A549 (cell line): ENCODE measurements around the gene ADAMTS2. TPM values are rescaled to one million over a fixed set of nuclear protein-coding genes. Genes with fewer than 3 reads are reported as not detected.

Experiments used
- ATAC-seq, 2 experiments: fragments of 200-7000 bp in 1 of 2; fragments of >200 bp in 1 of 2; cut with Nextera tagmentation in 1 of 2; cut with Tn5 transposase in 1 of 2; 3 replicates each; pipeline versions ENCODE4 v1.8.0 to v1.9.1; 2018 to 2020; ENCODE audit warnings: mild to moderate bottlenecking in 1 of 2, moderate library complexity in 1 of 2
- CTCF ChIA-PET: fragments of 300-600 bp; sonication (Branson Sonifier 250); formaldehyde crosslinking; extraction: SDS; loops from one replicate; lab custom pipeline; 2021; ENCODE audit warnings: antibody characterized with exemption, inconsistent platforms; lab: Yijun Ruan, JAX
- POLR2A ChIA-PET: fragments of 350-600 bp; formaldehyde crosslinking; extraction: SDS; loops from one replicate; lab custom pipeline; 2021; ENCODE audit warnings: antibody characterized with exemption, inconsistent platforms; lab: Yijun Ruan, JAX
- DNase-seq, 2 experiments: peaks; one replicate each; pipeline versions ENCODE4 v3.0.0 to v3.0.0-alpha.2; 2011 to 2016; ENCODE audit warnings: low read depth in 1 of 2, low spot score in 1 of 2
- FAIRE-seq: peaks from 2 replicates; lab custom pipeline; 2011; peaks lifted over from hg19 to GRCh38; lab: Jason Lieb, UNC
- H3K27ac ChIP-seq, 2 experiments: fragments of >200 bp; sonication (Bioruptor Twin); formaldehyde crosslinking; 3 replicates each; pipeline ENCODE4 v1.5.1; 2016 to 2017
- H3K4me1 ChIP-seq: fragments of >200 bp; sonication (Bioruptor Twin); formaldehyde crosslinking; 3 replicates; pipeline ENCODE4 v1.6.1; 2016
- H3K4me2 ChIP-seq: fragments of >200 bp; sonication (Bioruptor Twin); formaldehyde crosslinking; 3 replicates; pipeline ENCODE4 v1.6.1; 2016
- H3K4me3 ChIP-seq: fragments of >200 bp; sonication (Bioruptor Twin); formaldehyde crosslinking; 3 replicates; pipeline ENCODE4 v1.5.1; 2016
- H3K9me3 ChIP-seq: fragments of >200 bp; sonication (Bioruptor Twin); formaldehyde crosslinking; 3 replicates; pipeline ENCODE4 v1.6.1; 2016
- BCL3 ChIP-seq: fragments of >200 bp; sonication (Bioruptor Twin); formaldehyde crosslinking; IDR thresholded peaks from 3 replicates; pipeline ENCODE4 v1.6.1; 2016
- CBX2 ChIP-seq: fragments of 200-600 bp; sonication (generic); IDR thresholded peaks from 2 replicates; pipeline ENCODE4 v1.6.1; 2016; ENCODE audit warnings: low read depth, mild to moderate bottlenecking, borderline replicate concordance
- CBX8 ChIP-seq: fragments of 200-600 bp; sonication (generic); IDR thresholded peaks from 2 replicates; pipeline ENCODE4 v1.6.1; 2016
- CEBPB ChIP-seq, 2 experiments: fragments of >200 bp in 1 of 2; sonication (Bioruptor Twin) in 1 of 2; formaldehyde crosslinking in 1 of 2; IDR thresholded peaks; 2 replicates each; pipeline ENCODE4 v1.6.1; 2012 to 2016
- EHF ChIP-seq: fragments of 250-450 bp; sonication (Bioruptor Pico); IDR thresholded peaks from 2 replicates; pipeline ENCODE4 v1.5.0; 2020; ENCODE audit warnings: mild to moderate bottlenecking
- EP300 ChIP-seq, 2 experiments: fragments of >200 bp; sonication (Bioruptor Twin); formaldehyde crosslinking; IDR thresholded peaks; 2 replicates in 1 of 2; 3 replicates in 1 of 2; pipeline ENCODE4 v1.6.1; 2016 to 2017
- ESRRA ChIP-seq: fragments of 150-350 bp; IDR thresholded peaks from 2 replicates; pipeline ENCODE4 v1.6.1; 2014; ENCODE audit warnings: mild to moderate bottlenecking, low read length, borderline replicate concordance
- FOSB ChIP-seq: fragments of 250-450 bp; sonication (Bioruptor Pico); IDR thresholded peaks from 2 replicates; pipeline ENCODE4 v1.5.0; 2020; ENCODE audit warnings: mild to moderate bottlenecking, moderate library complexity
- FOSL2 ChIP-seq, 2 experiments: fragments of 450-650 bp in 1 of 2; fragments of >200 bp in 1 of 2; sonication (Bioruptor Twin) in 1 of 2; formaldehyde crosslinking; IDR thresholded peaks; 2 replicates each; pipeline versions ENCODE4 v1.5.0 to v1.6.1; 2016 to 2020; ENCODE audit warnings: mild to moderate bottlenecking in 1 of 2, moderate library complexity in 1 of 2
- HOXB13 ChIP-seq: fragments of 250-450 bp; sonication (Bioruptor Pico); IDR thresholded peaks from 2 replicates; pipeline ENCODE4 v1.5.0; 2020; ENCODE audit warnings: low read depth, mild to moderate bottlenecking, moderate library complexity
- HOXB5 ChIP-seq: fragments of 250-450 bp; sonication (Bioruptor Pico); IDR thresholded peaks from 2 replicates; pipeline ENCODE4 v1.5.0; 2020; ENCODE audit warnings: mild to moderate bottlenecking, moderate library complexity
- JUN ChIP-seq, 2 experiments: fragments of >200 bp; sonication (Bioruptor Twin); formaldehyde crosslinking; IDR thresholded peaks; 2 replicates in 1 of 2; 3 replicates in 1 of 2; pipeline ENCODE4 v1.6.1; 2016 to 2017
- JUNB ChIP-seq: fragments of >200 bp; sonication (Bioruptor Twin); formaldehyde crosslinking; IDR thresholded peaks from 2 replicates; pipeline ENCODE4 v1.6.1; 2016
- NPAS2 ChIP-seq: fragments of 250-450 bp; sonication (Bioruptor Pico); IDR thresholded peaks from 2 replicates; pipeline ENCODE4 v1.8.0; 2022; ENCODE audit warnings: mild to moderate bottlenecking, moderate library complexity, borderline replicate concordance
- NR3C1 ChIP-seq: fragments of >200 bp; sonication (Bioruptor Twin); formaldehyde crosslinking; IDR thresholded peaks from 3 replicates; pipeline ENCODE4 v1.6.1; 2017
- PHF8 ChIP-seq: fragments of 200-600 bp; sonication (generic); IDR thresholded peaks from 2 replicates; pipeline ENCODE4 v1.6.1; 2016; ENCODE audit warnings: low read depth, mild to moderate bottlenecking, antibody characterized with exemption, moderate library complexity, borderline replicate concordance
- RARB ChIP-seq: fragments of 250-450 bp; sonication (Bioruptor Pico); IDR thresholded peaks from 2 replicates; pipeline ENCODE4 v1.8.0; 2021; ENCODE audit warnings: mild to moderate bottlenecking, moderate library complexity
- REST ChIP-seq: fragments of 200-600 bp; sonication (generic); IDR thresholded peaks from 2 replicates; pipeline ENCODE4 v1.6.1; 2016; ENCODE audit warnings: antibody characterized with exemption, mild to moderate bottlenecking, moderate library complexity
- SREBF2 ChIP-seq: fragments of 450-650 bp; IDR thresholded peaks from 2 replicates; pipeline ENCODE4 v1.6.1; 2014; ENCODE audit warnings: mild to moderate bottlenecking, moderate library complexity
- TP53 ChIP-seq: fragments of 250-450 bp; sonication (Bioruptor Pico); IDR thresholded peaks from 2 replicates; pipeline ENCODE4 v1.5.0; 2021; ENCODE audit warnings: mild to moderate bottlenecking, moderate library complexity
- ZNF302 ChIP-seq: fragments of 250-450 bp; sonication (Bioruptor Pico); IDR thresholded peaks from 2 replicates; pipeline ENCODE4 v1.9.0; 2021; ENCODE audit warnings: inconsistent platforms, mild to moderate bottlenecking, moderate library complexity
- ZSCAN20 ChIP-seq: fragments of 250-450 bp; sonication (Bioruptor Pico); IDR thresholded peaks from 2 replicates; pipeline ENCODE4 v1.8.0; 2022; ENCODE audit warnings: mild to moderate bottlenecking, moderate library complexity
- whole genome bisulfite sequencing: methylation state at CpG from one replicate; pipeline ENCODE4 v1.1.6; 2017; ENCODE audit errors: missing lambda C conversion rate; 5-methylcytosine and 5-hydroxymethylcytosine counted together
- polyA plus RNA-seq, 4 experiments: library from polyadenylated mRNA; depleted of rRNA in 3 of 4; stranded (reverse); fragments of >200 nt; fragmentation: RNase III in 1 of 4; extraction: RNeasy Plus Mini Kit Qiagen cat#74134 plus additional on column Dnase treatment in 1 of 4; gene quantifications; 2 replicates in 3 of 4; 3 replicates in 1 of 4; pipeline ENCODE4 v1.2.3, GENCODE V29; 2011 to 2017
- TF ChIP-seq, protein P1 (sequence below): IDR thresholded peaks from 2 replicates; pipeline ENCODE4 v1.6.1; 2012
- TF ChIP-seq, protein P2 (sequence below): fragments of 450-650 bp; IDR thresholded peaks from 2 replicates; pipeline ENCODE4 v1.6.1; 2014; ENCODE audit warnings: antibody characterized with exemption
- TF ChIP-seq, protein P3 (sequence below): fragments of >200 bp; sonication (Bioruptor Twin); formaldehyde crosslinking; IDR thresholded peaks from 2 replicates; pipeline ENCODE4 v1.6.1; 2016

ADAMTS2 gene
- polyA plus RNA-seq, 2 of the 4 experiments (the other 2 are of a cell fraction): not detected

- POLR2A ChIA-PET: no interaction called here
- DNase-seq: no peak
- no peak for ATAC-seq
- Histone ChIP-seq H3K4me3 (no peak overlapping the region), H3K27ac (no peak overlapping the region), H3K4me1 (no peaks in the 10 kb centered on the region), H3K4me2 (no peak overlapping the region), H3K9me3 (no peaks in the 10 kb centered on the region; the same call in 1 of the 3 replicates)
- TF ChIP-seq ZSCAN20: no peak
- TF ChIP-seq NR3C1: no peak
- no peak for TF ChIP-seq FOSB (CRISPR knock-in tag)
- TF ChIP-seq NPAS2 (CRISPR knock-in tag): no peak
- TF ChIP-seq CBX8: no peak
- no peak for TF ChIP-seq ESRRA
- TF ChIP-seq, protein P1, sequence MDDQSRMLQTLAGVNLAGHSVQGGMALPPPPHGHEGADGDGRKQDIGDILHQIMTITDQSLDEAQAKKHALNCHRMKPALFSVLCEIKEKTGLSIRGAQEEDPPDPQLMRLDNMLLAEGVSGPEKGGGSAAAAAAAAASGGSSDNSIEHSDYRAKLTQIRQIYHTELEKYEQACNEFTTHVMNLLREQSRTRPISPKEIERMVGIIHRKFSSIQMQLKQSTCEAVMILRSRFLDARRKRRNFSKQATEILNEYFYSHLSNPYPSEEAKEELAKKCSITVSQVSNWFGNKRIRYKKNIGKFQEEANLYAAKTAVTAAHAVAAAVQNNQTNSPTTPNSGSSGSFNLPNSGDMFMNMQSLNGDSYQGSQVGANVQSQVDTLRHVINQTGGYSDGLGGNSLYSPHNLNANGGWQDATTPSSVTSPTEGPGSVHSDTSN: no peak
- no peak for TF ChIP-seq HOXB5 (CRISPR knock-in tag)
- TF ChIP-seq FOSL2 (IDR thresholded peaks at IDR 0.05): no peak
- no peak for TF ChIP-seq FOSL2 (CRISPR knock-in tag; IDR thresholded peaks at IDR 0.05)
- TF ChIP-seq, protein P2, sequence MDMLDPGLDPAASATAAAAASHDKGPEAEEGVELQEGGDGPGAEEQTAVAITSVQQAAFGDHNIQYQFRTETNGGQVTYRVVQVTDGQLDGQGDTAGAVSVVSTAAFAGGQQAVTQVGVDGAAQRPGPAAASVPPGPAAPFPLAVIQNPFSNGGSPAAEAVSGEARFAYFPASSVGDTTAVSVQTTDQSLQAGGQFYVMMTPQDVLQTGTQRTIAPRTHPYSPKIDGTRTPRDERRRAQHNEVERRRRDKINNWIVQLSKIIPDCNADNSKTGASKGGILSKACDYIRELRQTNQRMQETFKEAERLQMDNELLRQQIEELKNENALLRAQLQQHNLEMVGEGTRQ: no peak
- TF ChIP-seq EP300 (IDR thresholded peaks at IDR 0.05): no peak
- FAIRE-seq: no peak
- 39% methylated on average over 14 of the region's 19 CpGs for WGBS
- CTCF ChIA-PET: no interaction called here
Observed at GRCh38 chr5:179317411-179318220, 27.6 kb downstream of the ADAMTS2 start.

- no peak overlapping the region for H3K4me3 ChIP-seq
- no peak for ATAC-seq
- H3K4me1 ChIP-seq: no peaks in the 10 kb centered on the region
- WGBS: 19% methylated on average over 6 of the region's 6 CpGs
- no peak overlapping the region for H3K27ac ChIP-seq
- CTCF ChIA-PET: no interaction called here
- H3K4me2 ChIP-seq: no peak overlapping the region
- TF ChIP-seq JUN (IDR thresholded peaks at IDR 0.05): no peak
- no peak for TF ChIP-seq CEBPB (IDR thresholded peaks at IDR 0.05)
- TF ChIP-seq, all 56 proteins: peak for 0
- POLR2A ChIA-PET: no interaction called here
- H3K9me3 ChIP-seq: peaks cover 2% of the 10 kb centered on the region; the same call in 2 of the 3 replicates
- FAIRE-seq (no peak), DNase-seq (no peak)
Observed at GRCh38 chr5:179316982-179317381, 28.3 kb downstream of the ADAMTS2 start.

DNA sequence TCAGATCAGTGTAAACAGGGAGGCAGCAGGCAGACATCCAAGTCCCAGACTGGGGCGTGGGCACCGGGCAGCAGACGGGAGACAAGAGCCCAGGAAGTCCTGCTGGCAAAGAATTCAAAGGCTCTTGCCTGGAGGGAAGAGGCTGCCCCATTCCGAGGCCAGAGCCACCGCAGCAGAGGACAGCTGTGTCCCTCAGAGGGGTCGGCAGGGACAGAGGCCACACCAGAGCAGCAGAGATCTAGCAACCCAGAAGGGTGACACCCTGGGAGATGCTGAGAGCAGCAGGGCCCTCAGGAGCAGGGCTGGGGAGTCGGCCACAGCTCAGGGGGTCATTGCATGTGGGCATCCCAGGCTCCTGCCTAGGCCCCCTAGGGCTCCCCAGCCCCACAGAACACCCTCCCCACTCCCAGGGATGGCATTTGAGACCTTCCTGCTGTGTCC lies 29.1 kb downstream of the ADAMTS2 start:
- 12% methylated on average over 7 of the region's 7 CpGs for WGBS
- Histone ChIP-seq H3K4me3 (no peak overlapping the region), H3K9me3 (peaks cover 3% of the 10 kb centered on the region; the same call in 2 of the 3 replicates), H3K4me1 (no peaks in the 10 kb centered on the region), H3K27ac (no peak overlapping the region), H3K4me2 (no peak overlapping the region)
- ChIA-PET CTCF (no interaction called here), POLR2A (no interaction called here)
- DNase-seq (no peak), ATAC-seq (no peak), FAIRE-seq (no peak)
- no peak for TF ChIP-seq ZNF302 (CRISPR knock-in tag)
- TF ChIP-seq FOSL2 (IDR thresholded peaks at IDR 0.05): no peak
- TF ChIP-seq FOSL2 (CRISPR knock-in tag; IDR thresholded peaks at IDR 0.05): no peak
- no peak for TF ChIP-seq REST
- TF ChIP-seq PHF8: no peak
- TF ChIP-seq ESRRA: no peak
- TF ChIP-seq CBX2: no peak
- TF ChIP-seq, protein P3, sequence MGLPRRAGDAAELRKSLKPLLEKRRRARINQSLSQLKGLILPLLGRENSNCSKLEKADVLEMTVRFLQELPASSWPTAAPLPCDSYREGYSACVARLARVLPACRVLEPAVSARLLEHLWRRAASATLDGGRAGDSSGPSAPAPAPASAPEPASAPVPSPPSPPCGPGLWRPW: no peak
- TF ChIP-seq RARB (CRISPR knock-in tag): no peak
- no peak for TF ChIP-seq JUN (IDR thresholded peaks at IDR 0.05)
- TF ChIP-seq TP53: no peak
- no peak for TF ChIP-seq EHF
- TF ChIP-seq SREBF2: no peak
- no peak for TF ChIP-seq JUNB
- TF ChIP-seq HOXB13 (CRISPR knock-in tag): no peak
- TF ChIP-seq BCL3: no peak
